Mesodermal cell (in vitro differentiated cells): ENCODE data around the gene CEP170.

Experiments used
- H3K27ac ChIP-seq: 2 replicates; pipeline ENCODE4 v1.7.0; 2013; ENCODE audit warnings: mild to moderate bottlenecking, low read depth, low read length, moderate library complexity; ENCODE audit not compliant: severe bottlenecking
- H3K36me3 ChIP-seq: 2 replicates; pipeline ENCODE4 v1.7.1; 2013; ENCODE audit warnings: mild to moderate bottlenecking, low read length, moderate library complexity; ENCODE audit not compliant: control insufficient read depth, insufficient read depth
- H3K4me1 ChIP-seq: one replicate; pipeline ENCODE4 v1.7.1; 2013; ENCODE audit warnings: mild to moderate bottlenecking, low read length; ENCODE audit not compliant: insufficient read depth, control insufficient read depth, poor library complexity, severe bottlenecking
- H3K4me3 ChIP-seq: 2 replicates; pipeline ENCODE4 v1.7.0; 2013; ENCODE audit warnings: low read length, control low read depth, mild to moderate bottlenecking; ENCODE audit not compliant: insufficient read depth, poor library complexity, severe bottlenecking; ENCODE audit errors: extremely low read depth
- H3K9me3 ChIP-seq: 2 replicates; pipeline ENCODE4 v1.7.1; 2013; ENCODE audit warnings: mild to moderate bottlenecking, low read length, moderate library complexity; ENCODE audit not compliant: control insufficient read depth
- WGBS, 2 experiments: methylation state at CpG; one replicate each; pipeline ENCODE4 v1.1.5; 2013; ENCODE audit warnings: missing lambda C conversion rate in 2 of 2; ENCODE audit not compliant: insufficient coverage in 2 of 2; 5-methylcytosine and 5-hydroxymethylcytosine counted together

Gene CEP170

DNA sequence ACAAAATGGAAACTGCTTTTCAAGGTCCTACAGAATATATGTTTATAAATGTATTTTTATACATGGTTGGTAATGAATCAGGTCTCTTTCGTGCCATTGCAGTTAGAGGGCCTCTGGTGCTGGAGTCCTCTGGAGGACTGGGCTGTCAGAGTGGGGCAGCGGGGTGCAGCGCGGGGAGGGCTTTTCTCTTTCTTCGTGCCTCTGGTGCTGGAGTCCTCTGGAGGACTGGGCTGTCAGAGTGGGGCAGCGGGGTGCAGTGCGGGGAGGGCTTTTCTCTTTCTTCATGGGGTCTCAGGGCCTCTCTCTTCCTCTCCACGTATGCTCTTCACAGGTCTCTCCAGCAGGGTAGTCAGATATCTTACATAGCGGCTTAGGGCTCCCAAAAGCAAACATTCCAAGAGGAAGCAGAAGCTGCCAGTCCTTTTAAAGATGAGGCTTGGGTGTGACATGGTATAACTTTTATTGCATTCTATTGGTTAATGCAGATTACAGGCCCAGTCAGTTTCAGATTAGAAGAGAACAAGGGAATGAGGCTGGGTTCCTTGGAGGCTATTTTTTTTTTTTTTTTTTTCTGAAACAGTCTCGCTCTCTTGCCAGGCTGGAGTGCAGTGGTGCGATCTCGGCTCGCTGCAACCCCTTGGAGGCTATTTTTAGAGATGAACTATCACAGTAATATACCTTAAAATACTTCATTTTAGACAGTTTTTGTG, 13.8 kb upstream of the CEP170 start:
- no peak overlapping the region for H3K4me3 ChIP-seq
- no peaks in the 10 kb centered on the region for H3K9me3 ChIP-seq
- WGBS, 2 experiments, result 85% methylated on average over 5 of the region's 13 CpGs; no CpG with 5 or more reads in 1 of the 2 experiments
- H3K4me1 ChIP-seq, result peaks cover 64% of the 10 kb centered on the region
- H3K36me3 ChIP-seq, result peaks cover 14% of the 10 kb centered on the region
- peak overlapping the region; percentile 73 for H3K27ac ChIP-seq

GRCh38 chr1:243267914-243268653, 13.0 kb upstream of the CEP170 start:
- no peak overlapping the region for H3K4me3 ChIP-seq
- 85 to 93% methylated on average over 5 of the region's 12 CpGs for WGBS, 2 experiments
- H3K27ac ChIP-seq, result peak overlapping the region; percentile 73
- no peaks in the 10 kb centered on the region for H3K9me3 ChIP-seq
- peaks cover 68% of the 10 kb centered on the region for H3K4me1 ChIP-seq
- H3K36me3 ChIP-seq, result peaks cover 6% of the 10 kb centered on the region

- H3K4me3 ChIP-seq, result no peak overlapping the region
- H3K9me3 ChIP-seq, result no peaks in the 10 kb centered on the region
- H3K36me3 ChIP-seq, result peaks cover 6% of the 10 kb centered on the region
- WGBS, 2 experiments, result 67% methylated on average over 3 of the region's 10 CpGs
- peak overlapping the region; percentile 73 for H3K27ac ChIP-seq
- H3K4me1 ChIP-seq, result peaks cover 71% of the 10 kb centered on the region
Measured at GRCh38 chr1:243267471-243267880, 12.4 kb upstream of the CEP170 start.

DNA sequence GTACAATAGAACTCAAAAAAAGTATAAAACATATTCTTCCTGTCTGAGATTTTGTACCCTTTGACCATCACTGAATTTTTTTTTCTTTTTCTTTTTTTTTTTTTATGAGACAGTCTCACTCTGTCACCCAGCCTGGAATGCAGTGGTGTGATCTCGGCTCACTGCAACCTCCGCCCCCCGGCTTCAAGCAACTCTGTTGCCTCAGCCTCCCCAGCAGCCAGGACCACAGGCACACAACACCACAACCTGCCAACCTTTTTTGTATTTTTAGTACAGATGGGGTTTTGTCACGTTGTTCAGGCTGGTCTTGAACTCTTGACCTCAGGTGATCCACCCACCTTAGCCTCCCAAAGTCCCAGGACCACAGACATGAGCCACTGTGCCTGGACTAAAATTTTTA, 11.2 kb upstream of the CEP170 start:
- Histone ChIP-seq H3K27ac (no peak overlapping the region), H3K4me3 (no peak overlapping the region), H3K4me1 (peaks cover 66% of the 10 kb centered on the region), H3K9me3 (no peaks in the 10 kb centered on the region), H3K36me3 (peaks cover 8% of the 10 kb centered on the region)
- WGBS, 2 experiments, result 92 to 100% methylated on average over 1 to 4 of the region's 4 CpGs

- peaks cover 10% of the 10 kb centered on the region for H3K36me3 ChIP-seq
- H3K27ac ChIP-seq, result peak overlapping the region; percentile 4
- peaks cover 55% of the 10 kb centered on the region for H3K4me1 ChIP-seq
- no peak overlapping the region for H3K4me3 ChIP-seq
- 33 to 80% methylated on average over 1 of the region's 2 CpGs for WGBS, 2 experiments
- no peaks in the 10 kb centered on the region for H3K9me3 ChIP-seq
Measured at GRCh38 chr1:243264717-243265116, 9.6 kb upstream of the CEP170 start.

DNA sequence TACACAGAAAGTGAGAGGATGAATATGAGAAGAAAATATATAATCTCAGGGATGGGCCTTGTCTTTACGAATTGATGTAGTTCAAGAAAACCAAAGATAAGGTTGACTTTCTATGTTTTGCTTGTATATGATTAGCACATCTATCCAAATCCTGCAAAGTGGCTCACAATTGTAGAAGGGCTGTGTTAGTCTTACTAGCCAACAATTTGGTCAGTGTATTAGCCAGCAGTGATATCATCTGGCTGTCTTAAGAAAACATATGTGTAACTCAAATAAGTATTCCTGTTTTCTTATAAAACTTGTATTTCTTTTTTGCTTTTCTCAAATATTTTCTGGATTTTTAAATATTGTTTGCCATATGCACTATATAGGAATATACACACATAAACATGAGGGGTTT, 6.3 kb upstream of the CEP170 start:
- 100% methylated on average over 1 of the region's 1 CpG; no CpG with 5 or more reads in 1 of the 2 experiments for WGBS, 2 experiments
- Histone ChIP-seq H3K27ac (no peak overlapping the region), H3K4me3 (no peak overlapping the region), H3K36me3 (peaks cover 11% of the 10 kb centered on the region), H3K9me3 (no peaks in the 10 kb centered on the region), H3K4me1 (peaks cover 26% of the 10 kb centered on the region)

GRCh38 chr1:243260221-243260880, 5.3 kb upstream of the CEP170 start:
- no peak overlapping the region for H3K4me3 ChIP-seq
- H3K36me3 ChIP-seq, result peaks cover 11% of the 10 kb centered on the region
- no peak overlapping the region for H3K27ac ChIP-seq
- peaks cover 22% of the 10 kb centered on the region for H3K4me1 ChIP-seq
- no peaks in the 10 kb centered on the region for H3K9me3 ChIP-seq
- 100% methylated on average over 1 of the region's 4 CpGs; no CpG with 5 or more reads in 1 of the 2 experiments for WGBS, 2 experiments

GRCh38 chr1:243258731-243259130, 3.6 kb upstream of the CEP170 start:
- H3K9me3 ChIP-seq, result no peaks in the 10 kb centered on the region
- no peak overlapping the region for H3K4me3 ChIP-seq
- H3K27ac ChIP-seq, result no peak overlapping the region
- peaks cover 9% of the 10 kb centered on the region for H3K4me1 ChIP-seq
- 86 to 89% methylated on average over 6 of the region's 7 CpGs for WGBS, 2 experiments
- H3K36me3 ChIP-seq, result peaks cover 11% of the 10 kb centered on the region

- Histone ChIP-seq H3K4me3 (peak overlapping the region; percentile 89), H3K27ac (no peak overlapping the region), H3K9me3 (no peaks in the 10 kb centered on the region), H3K36me3 (peaks cover 11% of the 10 kb centered on the region), H3K4me1 (no peaks in the 10 kb centered on the region)
- no CpG with 5 or more reads among the region's 1 CpG for WGBS, 2 experiments
Measured at GRCh38 chr1:243257189-243257588, 2.1 kb upstream of the CEP170 start.

DNA sequence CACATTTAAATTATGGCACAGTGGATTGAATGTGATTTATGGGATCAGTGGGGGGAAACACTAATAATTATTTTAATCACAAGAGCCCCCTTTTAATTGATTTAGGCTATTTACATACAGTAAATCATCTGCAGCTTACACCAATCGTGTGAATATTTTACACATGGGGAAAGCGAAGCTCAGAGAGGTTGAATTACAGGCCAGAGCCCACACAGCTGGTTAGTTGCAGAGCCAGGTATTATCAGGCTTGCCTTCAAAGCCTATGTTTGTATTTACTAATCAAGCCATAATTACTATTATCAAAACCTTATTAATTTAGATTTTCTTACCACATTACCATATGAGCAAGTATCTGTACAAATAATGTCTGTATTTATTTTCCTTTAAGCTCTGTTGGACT, 1.5 kb upstream of the CEP170 start:
- no peak overlapping the region for H3K27ac ChIP-seq
- peak overlapping the region; percentile 89 for H3K4me3 ChIP-seq
- H3K36me3 ChIP-seq, result peaks cover 11% of the 10 kb centered on the region
- no peaks in the 10 kb centered on the region for H3K9me3 ChIP-seq
- H3K4me1 ChIP-seq, result peaks cover under 1% of the 10 kb centered on the region
- WGBS, 2 experiments, result no CpG with 5 or more reads among the region's 2 CpGs
